Measurements from ENCODE around the gene SLC25A24.
"Not testable (repeated sequence)": the region's sequence is repeated elsewhere in the genome, so short reads cannot be mapped to it uniquely, and the experiment has no call there.

Gene SLC25A24

DNA sequence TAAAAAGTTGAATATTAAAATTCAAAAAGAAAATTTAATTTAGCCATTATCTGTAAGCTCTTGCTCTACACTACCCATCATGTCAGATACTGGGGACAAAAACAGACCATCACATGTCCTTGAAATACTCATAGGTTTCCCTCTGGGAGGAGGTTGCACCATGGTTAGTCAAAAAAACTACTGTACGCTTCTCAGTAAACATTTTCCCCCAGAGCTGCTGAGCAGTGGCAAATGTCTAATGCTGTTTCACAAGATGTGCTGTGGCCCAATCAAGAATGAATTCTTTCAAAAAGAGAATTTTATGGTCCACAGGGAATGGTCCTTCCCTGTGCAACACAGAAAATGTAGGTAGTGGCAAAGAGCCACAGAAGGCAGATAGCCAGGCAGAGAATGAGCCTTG, 6.1 kb downstream of the SLC25A24 start:
- no peak for DNase-seq (ENCODE audit: low read depth)

DNA sequence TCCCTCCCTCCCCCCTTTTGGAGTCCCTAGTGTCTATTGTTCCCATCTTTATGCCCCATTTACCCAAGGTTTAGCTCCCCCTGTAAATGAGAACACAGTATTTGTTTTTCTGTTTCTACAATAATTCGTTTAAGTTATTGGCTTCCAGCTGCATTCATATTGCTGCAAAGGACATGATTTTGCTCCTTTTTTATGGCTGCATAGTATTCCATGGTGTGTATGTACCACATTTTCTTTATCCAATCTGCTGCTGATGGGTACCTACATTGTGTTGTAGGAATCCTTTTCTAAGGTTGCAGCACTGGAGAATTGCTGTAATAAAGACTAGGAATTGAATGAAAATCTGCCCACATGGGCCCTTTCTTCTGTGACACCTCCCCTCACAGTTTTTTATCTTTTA, 6.8 kb downstream of the SLC25A24 start:
- no peak for DNase-seq (ENCODE audit: low read depth)

- DNase-seq (ENCODE audit: low read depth): no peak
Measured at GRCh38 chr1:108192581-108192980, 7.6 kb downstream of the SLC25A24 start.

DNA sequence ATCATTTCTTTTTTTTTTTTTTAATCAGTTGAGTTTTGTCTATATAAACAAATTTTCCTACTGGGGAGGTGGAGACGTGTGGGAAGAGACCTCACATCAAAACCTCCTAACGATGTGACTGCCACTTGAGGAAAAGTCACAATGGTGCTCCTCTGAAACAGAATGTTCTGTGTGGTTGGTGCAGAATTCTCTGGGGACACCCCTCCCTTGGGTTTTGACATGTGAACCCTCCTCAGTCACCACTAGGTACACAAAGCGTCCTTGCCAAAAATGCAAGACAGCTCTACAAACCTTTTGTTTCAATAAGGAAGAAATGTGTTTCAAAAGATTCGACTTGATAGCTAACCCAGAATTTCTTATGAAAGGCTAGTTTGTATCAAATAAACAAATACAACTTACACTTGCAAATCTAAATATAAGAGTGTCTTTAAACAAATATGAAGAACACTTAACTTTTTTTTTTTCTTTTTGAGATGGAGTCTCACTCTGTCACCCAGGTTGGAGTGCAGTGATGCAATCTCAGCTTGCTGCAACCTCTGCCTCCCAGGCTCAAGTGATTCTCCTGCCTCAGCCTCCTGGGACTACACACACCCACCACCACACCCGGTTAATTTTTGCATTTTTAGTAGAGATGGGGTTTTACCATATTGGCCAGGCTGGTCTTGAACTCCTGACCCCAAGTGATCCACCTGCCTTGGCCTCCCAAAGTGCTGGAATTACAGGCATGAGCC, 9.3 kb downstream of the SLC25A24 start:
- DNase-seq (ENCODE audit: low read depth): no peak

DNA sequence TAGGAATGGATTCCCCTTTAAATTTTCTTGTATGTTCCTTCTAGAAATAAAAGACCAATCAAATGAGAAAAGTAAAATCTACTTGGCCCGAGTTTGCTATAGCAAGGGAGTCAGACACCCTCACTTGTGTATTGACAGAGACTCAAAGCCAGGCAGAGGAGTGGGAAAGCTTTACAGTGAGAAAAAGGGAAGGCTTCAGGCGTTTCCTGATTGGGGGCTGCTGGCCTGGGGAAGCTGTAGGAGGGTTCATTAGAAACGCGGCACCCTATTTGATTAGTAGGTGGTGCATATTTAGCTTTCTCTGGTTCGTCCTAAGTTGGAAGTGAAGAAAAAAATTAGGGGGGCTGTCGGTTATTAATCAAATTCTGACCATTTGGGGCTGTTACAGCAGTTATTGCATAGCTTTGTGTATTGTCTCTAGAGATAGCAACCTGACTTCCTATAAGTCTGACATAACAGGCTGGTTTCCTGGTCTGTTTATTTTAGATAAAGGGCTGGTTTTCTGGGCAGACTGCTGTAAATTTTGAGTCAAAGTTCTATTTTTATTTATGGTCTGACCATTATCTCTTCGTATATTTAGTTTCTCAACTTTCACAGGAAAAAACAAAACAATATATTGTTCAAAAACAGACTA, 10.0 kb downstream of the SLC25A24 start:
- no peak for DNase-seq (ENCODE audit: low read depth)

GRCh38 chr1:108188801-108189200, 11.3 kb downstream of the SLC25A24 start:
- DNase-seq (ENCODE audit: low read depth): no peak

DNA sequence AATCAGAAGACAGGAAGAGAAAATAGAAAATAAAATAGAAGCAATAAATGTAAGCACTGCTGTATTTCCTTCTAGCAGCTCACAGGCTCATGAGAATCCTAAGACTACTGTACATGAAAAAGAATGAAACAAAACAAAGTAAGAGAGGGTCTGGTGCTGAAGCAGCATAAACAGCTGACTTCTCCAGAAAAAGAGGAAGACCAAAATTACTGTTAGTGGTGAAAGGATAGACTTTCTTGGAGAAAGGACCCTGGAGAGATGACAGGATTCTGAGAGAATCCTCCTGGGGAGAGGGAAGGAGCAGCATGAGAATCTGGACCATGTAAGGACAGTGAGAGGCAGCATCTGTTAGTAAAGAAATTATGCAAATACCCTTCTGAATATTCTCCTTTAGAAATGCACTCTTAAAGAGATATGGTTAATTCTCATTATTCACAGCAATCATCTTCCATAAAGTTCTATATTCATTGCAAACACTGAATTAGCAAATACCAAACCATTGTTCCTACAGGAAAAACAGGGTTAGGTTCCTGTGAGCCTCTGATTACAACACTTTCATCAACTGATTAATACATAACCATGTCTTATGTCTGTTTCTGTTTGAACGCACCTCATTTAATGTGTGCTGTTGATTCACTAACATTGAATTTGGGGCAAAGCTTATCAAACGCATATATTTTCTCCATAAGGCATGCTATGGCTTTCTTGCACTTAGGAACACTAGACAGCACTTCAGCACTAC, 17.0 kb downstream of the SLC25A24 start:
- no peak for DNase-seq (ENCODE audit: low read depth)

DNA sequence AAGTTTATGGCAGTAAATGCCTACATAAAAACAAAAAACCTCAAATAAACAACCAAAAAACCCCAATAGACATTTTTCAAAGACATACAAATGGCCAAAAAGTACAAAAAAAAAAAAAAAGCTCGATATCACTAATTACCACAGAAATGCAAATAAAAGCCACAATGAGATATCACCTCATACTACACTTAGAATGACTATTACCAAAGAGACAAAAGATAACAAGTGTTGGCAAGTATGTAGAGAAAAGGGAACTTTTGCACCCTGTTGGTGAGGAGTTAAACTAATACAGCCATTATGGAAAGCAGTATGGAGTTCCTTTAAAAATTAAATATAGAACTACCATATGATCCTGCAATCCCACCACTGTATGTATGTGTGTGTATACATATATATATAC, 21.1 kb downstream of the SLC25A24 start:
- DNase-seq (ENCODE audit: low read depth): no peak

DNA sequence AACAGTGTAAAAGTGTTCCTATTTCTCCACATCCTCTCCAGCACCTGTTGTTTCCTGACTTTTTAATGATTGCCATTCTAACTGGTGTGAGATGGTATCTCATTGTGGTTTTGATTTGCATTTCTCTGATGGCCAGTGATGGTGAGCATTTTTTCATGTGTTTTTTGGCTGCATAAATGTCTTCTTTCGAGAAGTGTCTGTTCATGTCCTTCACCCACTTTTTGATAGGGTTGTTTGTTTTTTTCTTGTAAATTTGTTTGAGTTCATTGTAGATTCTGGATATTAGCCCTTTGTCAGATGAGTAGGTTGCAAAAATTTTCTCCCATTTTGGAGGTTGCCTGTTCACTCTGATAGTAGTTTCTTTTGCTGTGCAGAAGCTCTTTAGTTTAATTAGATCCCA, 37.7 kb downstream of the SLC25A24 start:
- DNase-seq (ENCODE audit: low read depth): not testable (repeated sequence)

GRCh38 chr1:108159951-108160350, 40.2 kb downstream of the SLC25A24 start:
- DNase-seq (ENCODE audit: low read depth): not testable (repeated sequence)

- DNase-seq (ENCODE audit: low read depth): no peak
Measured at GRCh38 chr1:108158893-108159453, 41.2 kb downstream of the SLC25A24 start.

DNA sequence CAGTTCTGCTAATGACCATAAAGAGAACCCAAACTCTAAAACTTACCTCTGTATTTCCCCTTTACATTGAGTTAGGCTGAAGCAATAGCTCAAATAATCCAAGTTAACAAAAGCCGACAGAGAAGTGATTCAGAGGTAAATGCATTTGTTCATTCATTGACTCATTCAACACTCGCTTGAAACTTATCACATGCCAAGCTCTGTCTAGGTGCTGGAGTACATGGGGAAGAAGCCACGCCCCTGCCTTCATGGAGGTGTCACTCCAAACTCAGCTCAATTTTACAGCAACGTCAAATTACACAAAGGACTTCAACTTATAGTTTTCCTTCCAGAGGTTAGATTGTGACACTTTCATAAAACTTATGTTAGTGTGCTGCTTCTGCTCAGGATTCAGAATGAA, 45.8 kb downstream of the SLC25A24 start:
- DNase-seq (ENCODE audit: low read depth): no peak

DNA sequence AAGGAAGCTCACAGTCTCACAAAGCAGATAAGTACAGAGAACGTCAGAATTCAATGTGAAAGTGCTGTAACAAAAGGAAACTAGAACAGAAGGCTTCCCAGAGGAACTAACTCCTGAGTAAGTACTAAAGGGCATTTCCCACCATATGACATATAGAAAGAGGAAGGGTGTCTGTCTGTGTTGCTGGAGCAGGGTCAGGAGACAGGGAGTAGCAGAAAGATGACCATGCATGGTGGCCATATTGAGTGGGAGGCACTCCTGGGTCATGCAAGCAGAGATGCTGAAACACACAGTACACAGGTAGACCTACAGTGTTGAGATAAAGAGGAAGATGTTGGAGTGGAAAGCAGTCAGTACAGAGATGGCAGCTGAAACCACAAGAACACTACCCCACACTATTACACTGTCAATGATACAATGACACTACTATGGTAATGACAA, 47.3 kb downstream of the SLC25A24 start:
- no peak for DNase-seq (ENCODE audit: low read depth)

DNA sequence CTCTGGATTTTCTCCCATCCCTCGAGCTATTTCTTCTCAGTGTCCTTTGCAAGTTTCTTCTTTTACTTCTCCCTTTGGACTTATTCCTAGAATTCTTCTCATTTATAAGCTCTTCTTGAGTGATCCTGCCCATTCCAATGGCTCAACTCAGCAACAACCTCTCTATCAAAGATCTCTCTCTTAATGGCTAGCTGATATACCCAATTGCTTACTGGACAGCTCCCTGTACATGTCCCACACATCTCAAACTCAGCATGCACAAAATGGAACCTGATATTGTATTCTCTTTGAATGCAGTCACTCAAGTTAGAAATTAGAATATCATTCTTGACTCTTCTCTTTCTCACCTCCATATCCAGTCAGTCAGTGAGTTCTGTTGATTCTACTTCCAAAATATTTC, 48.6 kb downstream of the SLC25A24 start:
- DNase-seq (ENCODE audit: low read depth): no peak

GRCh38 chr1:108149796-108150467, 50.2 kb downstream of the SLC25A24 start:
- DNase-seq (ENCODE audit: low read depth): no peak

DNA sequence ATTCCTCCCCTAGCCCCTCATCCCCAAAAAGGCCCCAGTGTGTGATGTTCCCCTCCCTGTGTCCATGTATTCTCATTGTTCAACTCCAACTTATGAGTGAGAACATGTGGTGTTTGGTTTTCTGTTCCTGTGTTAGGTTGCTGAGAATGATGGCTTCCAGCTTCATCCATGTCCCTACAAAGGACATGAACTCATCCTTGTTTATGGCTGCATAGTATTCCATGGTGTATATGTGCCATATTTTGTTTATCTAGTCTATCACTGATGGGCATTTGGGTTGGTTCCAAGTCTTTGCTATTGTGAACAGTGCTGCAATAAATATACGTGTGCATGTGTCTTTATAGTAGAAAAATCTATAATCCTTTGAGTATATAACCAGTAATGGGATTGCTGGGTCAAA, 55.6 kb downstream of the SLC25A24 start:
- DNase-seq (ENCODE audit: low read depth): not testable (repeated sequence)

DNA sequence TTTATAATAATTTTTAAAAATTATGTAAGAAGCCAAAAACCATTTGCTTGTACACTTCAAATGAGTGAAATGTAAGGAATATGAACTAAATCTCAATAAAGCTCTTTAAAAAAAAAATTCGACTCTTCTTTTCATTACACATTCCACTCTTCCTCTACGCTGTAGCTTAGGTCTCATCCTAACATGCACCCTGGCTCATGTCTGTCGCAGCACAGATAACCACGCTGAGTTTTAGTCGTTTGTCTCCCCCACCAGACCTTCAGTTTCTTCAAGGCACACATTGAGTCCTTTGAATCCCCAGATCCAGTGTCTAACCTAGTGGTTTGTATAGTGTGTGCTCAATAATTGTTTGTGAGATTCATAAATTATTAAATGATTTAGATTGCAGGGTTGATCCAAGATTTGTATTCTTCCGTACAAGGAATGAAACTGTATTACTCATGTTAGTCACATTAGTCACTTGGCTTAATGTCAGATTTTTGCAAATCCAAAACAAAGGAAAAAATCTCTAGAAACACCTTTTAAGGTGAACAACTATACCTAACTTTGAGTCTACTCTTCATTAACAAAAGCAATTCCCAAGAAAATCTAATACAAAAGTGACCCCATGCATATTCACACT, 57.3 kb downstream of the SLC25A24 start:
- DNase-seq (ENCODE audit: low read depth): no peak

- DNase-seq (ENCODE audit: low read depth): no peak
Measured at GRCh38 chr1:108142258-108142657, 57.9 kb downstream of the SLC25A24 start.

DNA sequence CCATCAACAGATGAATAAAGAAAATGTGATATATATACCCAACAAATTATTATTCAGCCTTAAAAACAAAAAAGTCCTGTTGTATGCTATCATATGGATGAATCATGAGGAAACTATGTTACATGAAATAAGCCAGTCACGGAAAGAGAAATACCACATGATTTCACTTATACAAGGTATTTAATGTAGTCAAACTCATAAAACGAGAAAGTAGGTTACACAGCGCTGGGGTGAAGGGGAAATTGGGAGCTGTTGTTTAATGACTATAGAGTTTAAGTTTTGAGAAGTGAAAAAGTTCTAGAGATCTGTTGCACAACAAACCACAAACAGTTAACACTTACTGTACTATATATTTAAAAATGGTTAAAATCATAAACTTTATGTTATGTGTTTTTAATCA, 58.5 kb downstream of the SLC25A24 start:
- no peak for DNase-seq (ENCODE audit: low read depth)

DNA sequence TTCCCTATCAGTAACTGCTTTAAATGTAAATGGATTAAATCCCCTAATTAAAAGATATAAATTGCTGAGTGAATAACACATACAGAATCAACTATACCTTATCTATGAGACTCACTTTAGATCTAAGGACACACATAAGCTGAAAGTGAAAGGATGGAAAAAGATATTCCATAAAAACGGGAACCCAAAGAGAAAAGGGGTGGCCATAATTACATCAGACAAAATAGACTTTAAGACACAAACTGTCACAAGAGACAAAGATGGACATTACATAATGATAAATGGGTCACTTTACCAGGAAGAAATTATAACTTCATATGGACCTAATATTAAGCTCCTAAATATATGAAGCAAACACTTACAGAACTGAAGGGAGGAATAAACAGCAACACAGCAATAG, 59.2 kb downstream of the SLC25A24 start:
- DNase-seq (ENCODE audit: low read depth): no peak

DNA sequence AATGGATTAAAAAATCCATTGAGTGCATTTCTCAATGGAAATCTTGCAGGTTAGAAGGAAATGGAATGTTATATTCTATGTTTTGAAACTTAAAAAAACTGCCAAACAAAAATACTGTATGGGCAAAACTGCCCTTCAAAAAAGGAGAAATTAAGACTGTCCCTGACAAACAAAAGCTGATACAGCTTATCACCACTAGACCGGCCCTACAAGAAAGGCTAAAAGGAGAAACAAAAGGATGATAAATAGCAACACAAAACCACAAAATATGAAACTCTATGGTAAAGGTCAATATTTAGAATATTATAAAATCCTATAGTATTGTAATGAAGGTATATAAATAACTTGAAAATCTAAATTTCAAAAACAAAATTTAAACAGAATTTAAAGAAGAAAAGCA, 60.0 kb downstream of the SLC25A24 start:
- no peak for DNase-seq (ENCODE audit: low read depth)

DNA sequence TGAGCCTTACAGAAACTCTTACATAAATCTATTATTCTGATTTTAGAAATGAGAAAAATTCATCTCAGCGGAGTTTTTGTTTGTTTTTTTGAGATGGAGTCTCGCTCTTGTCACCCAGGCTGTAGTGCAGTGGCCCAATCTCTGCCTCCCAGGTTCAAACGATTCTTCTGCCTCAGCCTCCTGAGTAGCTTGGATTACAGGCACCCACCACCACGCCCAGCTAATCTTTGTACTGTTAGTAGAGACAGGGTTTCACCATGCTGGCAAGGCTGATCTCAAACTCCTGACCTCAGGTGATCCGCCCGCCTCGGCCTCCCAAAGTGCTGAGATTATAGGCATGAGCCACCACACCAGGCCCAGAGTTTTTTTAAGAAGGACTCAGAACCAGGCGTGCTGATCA, 60.6 kb downstream of the SLC25A24 start:
- not testable (repeated sequence) for DNase-seq (ENCODE audit: low read depth)
